ENCODE data around the gene ADAMTSL1.
"Not testable (repeated sequence)": the region's sequence is repeated elsewhere in the genome, so short reads cannot be mapped to it uniquely, and the experiment has no call there.

Gene ADAMTSL1

DNA sequence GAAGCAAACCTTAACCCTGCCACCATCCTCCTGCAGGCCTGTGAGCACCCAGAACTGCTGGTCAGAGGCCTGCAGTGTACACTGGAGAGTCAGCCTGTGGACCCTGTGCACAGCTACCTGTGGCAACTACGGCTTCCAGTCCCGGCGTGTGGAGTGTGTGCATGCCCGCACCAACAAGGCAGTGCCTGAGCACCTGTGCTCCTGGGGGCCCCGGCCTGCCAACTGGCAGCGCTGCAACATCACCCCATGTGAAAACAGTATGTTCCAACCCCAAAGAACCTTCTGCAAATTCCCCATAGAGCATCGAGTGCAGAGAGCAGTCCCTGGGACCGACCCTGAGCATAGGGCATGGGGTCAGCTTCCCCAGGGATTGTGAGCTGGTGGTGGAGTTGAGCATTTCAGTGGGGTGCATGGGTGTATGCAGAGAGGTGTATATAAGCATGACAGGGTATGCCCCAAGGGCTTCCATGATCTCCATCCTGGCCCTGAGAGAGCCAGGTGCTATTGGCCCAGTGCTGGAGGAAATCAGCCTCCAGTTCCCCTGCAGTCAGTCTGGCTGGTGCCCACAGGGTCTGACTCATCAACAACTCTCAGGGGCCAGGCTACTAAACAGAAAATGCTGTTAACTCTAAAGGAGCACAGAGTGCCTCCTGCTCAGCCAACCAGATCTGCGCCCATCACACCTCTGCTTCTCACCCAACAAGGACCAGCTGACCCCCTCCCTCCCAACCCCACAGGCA lies 432.9 kb downstream of the ADAMTSL1 start:
- no peak for DNase-seq (ENCODE audit: low spot score)

- DNase-seq (ENCODE audit: low spot score), result no peak
These were observed 434.1 kb downstream of the ADAMTSL1 start for GRCh38 chr9:18907927-18908625.

GRCh38 chr9:18909140-18910018 lies 435.4 kb downstream of the ADAMTSL1 start:
- DNase-seq (ENCODE audit: low spot score), result no peak

GRCh38 chr9:18910435-18910834 lies 436.5 kb downstream of the ADAMTSL1 start:
- no peak for DNase-seq (ENCODE audit: low spot score)

GRCh38 chr9:18910916-18911315 lies 437.0 kb downstream of the ADAMTSL1 start:
- no peak for DNase-seq (ENCODE audit: low spot score)

DNA sequence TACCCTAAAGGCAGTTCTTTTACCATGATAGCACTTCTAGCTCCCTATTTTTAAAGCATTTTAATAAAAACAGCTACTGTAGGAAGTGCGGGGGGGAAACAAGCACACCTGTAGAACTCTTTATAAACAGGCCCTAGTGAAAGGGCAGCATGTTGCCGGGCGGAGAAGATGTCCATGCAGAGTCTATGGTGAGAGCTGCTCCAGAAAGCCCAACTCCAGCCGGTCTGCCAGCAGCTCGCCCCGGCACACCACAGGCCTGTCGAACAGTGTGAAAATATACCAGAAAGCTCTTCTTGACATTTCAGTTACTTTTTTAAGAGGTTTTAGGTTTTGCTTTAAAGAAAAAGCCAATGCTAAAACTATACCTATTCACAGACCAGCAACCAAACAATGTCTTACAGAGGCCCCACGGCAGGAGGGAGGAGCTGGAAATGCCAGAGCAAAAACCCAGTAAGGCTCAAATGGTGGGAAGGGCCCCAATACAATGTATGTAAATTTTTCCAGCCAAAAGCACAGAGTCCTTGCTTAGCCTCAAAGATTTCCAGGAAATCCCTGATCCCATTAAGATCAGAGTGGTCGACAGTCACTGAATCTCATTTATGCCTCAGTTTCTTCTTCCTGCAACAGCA lies 437.9 kb downstream of the ADAMTSL1 start:
- DNase-seq (ENCODE audit: low spot score), result no peak

GRCh38 chr9:18920141-18921084 lies 446.5 kb downstream of the ADAMTSL1 start:
- DNase-seq (ENCODE audit: low spot score), result no peak

GRCh38 chr9:18921366-18922075 lies 447.6 kb downstream of the ADAMTSL1 start:
- DNase-seq (ENCODE audit: low spot score), result no peak

DNA sequence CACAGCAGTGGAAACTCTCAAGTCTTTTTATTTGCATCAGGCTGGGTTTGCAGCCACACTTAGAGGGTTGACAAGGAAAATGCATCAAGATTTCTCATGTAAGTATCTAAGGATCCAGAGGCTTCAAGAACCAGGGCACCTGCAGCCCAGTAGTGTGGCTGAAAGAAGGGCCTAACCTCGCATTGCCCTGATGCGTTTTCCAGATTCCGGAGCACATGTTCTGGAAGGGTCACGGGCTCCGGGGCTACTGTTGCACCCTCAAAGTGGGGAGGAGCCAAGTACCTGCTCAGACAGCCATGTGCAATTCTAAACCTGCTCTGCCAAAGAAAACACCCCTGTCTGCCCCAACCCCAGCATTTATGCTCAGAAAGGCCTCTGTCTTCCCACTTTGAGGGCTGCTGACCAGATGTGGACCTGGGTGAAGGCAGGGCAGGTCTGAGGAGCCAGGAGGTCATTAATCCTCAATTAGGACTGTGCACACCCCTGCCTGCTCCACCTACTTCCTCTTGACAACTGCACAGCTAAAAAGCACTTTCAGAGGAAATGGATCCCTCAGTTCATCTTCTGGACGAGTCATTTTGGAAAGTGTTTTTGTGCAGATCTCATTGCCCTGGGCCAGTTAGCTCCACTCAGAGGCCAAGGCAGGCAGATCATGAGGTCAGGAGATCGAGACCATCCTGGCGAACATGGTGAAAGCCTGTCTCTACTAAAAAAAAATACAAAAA lies 448.4 kb downstream of the ADAMTSL1 start:
- no peak for DNase-seq (ENCODE audit: low spot score)

GRCh38 chr9:18923167-18923566 lies 449.2 kb downstream of the ADAMTSL1 start:
- DNase-seq (ENCODE audit: low spot score), result no peak

DNA sequence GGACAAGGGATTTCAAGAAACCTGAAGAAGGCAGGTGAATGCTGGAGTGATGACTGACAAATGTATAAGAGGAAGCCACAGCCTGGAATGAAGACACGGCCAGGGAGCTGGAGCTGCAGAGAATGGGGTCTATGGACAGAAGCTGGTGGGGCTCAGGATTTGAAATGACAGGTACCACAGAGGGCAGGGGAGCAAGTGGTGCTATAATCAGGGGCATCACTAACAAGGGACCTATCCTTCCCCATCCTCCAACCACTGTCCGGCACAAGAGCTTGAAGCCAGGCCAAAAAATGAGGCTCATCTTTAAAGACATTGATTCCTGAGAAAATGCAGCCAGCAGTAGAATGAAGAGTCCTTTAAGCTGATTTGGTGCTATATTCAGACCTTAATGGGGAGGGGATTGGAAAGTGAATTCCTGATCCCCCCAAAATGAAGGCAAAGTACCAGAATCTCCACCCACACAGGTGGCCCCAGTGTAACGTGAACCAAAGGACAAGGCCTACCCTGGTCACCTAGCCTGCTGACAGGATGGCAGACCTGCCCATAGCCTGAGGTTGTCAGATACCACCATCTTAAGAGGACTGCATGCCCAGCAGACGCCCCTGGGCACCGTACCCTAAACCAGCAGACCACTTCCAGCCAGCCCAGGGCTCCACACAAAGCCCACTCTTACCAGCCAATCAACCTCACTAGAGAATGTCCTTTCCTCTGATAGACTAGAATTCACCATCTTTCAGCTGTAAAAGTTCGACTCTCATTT lies 449.9 kb downstream of the ADAMTSL1 start:
- DNase-seq (ENCODE audit: low spot score), result no peak

DNA sequence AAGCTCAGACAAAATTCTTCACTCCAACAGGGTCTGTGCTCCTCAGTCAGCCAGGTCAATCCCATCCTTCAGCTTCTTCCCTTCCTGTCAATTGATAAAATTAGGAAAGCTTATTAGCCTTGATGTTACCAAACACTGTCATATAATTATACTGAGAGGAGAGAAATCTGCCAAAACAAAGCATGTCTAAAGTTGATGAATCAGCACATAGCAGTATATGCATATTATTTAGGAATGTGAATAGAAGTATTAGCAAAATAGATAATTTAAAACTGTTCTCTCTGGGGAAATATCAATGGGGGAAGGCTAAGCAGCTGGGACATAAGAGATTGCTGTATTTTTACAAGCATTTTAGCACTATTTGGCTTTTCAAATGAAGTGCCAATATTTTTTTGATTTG lies 451.9 kb downstream of the ADAMTSL1 start:
- DNase-seq (ENCODE audit: low spot score), result no peak

- DNase-seq (ENCODE audit: low spot score), result no peak
These were observed 452.6 kb downstream of the ADAMTSL1 start for GRCh38 chr9:18926513-18926912.

GRCh38 chr9:18928711-18929110 lies 454.8 kb downstream of the ADAMTSL1 start:
- no peak for DNase-seq (ENCODE audit: low spot score)

GRCh38 chr9:18930611-18931010 lies 456.7 kb downstream of the ADAMTSL1 start:
- not testable (repeated sequence) for DNase-seq (ENCODE audit: low spot score)

DNA sequence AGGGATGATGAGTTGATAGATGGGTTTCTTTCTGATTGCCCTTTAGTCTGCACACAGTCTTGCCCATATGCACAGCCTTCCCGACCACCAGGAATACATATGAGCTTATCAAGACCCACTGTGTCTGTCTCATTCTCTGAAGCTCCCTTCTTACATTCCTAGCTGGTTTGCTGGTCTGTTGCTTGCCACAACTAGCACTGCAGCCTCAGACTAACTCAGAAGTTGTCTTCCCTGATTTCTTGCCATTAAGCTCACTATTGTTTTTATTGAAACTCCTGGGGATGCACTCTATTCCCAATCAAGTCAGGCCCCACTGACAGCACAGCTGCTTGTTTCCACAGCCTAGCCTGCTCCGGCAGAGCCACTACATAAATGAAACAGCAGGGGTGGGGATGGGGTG lies 461.6 kb downstream of the ADAMTSL1 start:
- no peak for DNase-seq (ENCODE audit: low spot score)

- DNase-seq (ENCODE audit: low spot score), result no peak
These were observed 462.3 kb downstream of the ADAMTSL1 start for GRCh38 chr9:18936094-18936871.

GRCh38 chr9:18939943-18940342 lies 466.0 kb downstream of the ADAMTSL1 start:
- DNase-seq (ENCODE audit: low spot score), result no peak
